CD4-positive, alpha-beta T cell treated with Interleukin-6 for 4 hours (primary cell): ENCODE measurements around the gene PHLDA3.
"Not testable (repeated sequence)": the region's sequence is repeated elsewhere in the genome, so short reads cannot be mapped to it uniquely, and the experiment has no call there.

Source experiments
- DNase-seq: peaks from one replicate; pipeline ENCODE4 v3.0.0-alpha.2; 2020; ENCODE audit warnings: mixed read lengths

The PHLDA3 gene

DNA sequence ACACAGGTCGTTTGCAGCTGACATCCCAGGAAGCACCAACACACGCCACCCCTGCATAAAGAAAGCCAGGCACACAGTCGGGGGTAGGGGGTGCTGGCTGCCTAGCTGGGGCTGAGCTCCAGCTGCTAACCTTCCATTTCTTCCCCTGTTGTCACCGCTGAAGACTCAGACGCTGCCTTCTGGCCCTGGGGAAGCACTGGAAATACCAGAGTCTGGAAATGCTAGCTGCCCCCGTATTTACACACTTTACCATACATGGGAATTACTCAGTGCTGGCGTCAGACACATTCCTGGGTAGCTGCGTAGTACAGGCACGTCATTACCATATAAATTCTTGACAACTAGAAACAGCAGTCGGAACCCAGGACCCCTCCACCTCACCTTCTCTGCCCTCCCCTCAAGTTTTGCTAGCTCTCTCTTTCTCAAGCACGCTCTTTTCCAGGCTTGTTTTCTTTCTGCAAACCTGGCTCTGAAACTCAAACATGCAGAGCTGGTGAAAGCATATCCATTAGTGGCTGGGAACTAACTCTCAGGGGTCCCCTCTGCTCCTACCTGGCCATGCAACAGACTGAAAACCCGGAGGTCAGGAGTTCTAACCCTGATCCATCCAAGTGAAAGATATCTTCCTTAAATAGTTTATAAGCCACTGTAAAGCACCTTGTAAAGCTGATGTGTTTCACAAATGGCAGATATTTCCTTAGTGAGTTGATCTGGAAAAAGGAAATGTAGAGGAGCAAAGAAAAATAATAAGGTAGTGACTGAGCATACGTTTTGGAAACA lies 34.6 kb upstream of the PHLDA3 start:
- no peak for DNase-seq

DNA sequence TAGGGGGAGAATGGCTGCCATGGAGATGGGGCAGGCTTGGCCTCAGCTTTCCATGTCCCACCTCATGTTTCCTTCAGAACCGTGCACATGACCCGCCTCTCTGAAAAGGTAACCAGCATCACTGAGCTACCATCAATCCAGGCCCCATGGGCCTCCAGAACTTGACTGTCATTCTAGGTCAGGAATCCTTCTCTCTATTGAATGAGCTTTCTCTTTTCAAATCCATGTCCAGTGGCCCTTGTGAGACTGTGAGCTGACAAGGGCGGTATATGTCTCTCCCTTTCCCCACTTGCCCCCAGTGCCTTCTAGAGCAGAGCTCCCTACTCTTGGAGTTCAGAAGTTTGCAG lies 33.5 kb upstream of the PHLDA3 start:
- no peak for DNase-seq

DNA sequence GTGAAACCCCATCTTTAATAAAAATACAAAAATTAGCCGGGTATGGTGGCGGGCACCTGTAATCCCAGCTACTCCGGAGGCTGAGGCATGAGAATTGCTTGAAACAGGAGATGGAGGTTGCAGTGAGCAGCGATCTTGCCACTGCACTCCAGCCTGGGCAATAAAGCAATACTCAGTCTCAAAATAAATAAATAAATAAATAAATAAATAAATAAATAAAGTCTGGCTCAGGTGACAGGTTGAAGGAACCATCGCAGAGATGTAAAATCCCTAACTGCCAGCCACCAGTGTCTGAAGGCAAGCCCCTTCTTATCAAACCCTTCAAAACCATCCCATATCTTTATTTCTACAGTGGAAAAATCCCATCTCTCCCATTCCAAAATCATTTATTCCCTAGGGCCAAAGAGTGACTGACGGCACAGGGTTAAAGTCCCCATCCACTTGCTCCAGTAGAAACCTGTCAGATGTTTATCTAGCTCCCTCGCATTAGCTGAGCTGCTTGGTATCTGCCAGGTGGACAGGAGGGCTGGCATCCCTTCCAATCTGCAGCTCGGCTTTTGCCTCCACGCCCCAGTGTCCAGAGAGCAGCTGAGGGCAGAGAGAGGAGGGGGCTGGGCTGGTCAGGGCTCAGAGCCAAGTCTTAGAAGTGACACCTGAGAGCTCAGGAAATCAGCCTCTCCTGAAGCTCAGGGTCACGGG lies 33.0 kb upstream of the PHLDA3 start:
- no peak for DNase-seq

DNA sequence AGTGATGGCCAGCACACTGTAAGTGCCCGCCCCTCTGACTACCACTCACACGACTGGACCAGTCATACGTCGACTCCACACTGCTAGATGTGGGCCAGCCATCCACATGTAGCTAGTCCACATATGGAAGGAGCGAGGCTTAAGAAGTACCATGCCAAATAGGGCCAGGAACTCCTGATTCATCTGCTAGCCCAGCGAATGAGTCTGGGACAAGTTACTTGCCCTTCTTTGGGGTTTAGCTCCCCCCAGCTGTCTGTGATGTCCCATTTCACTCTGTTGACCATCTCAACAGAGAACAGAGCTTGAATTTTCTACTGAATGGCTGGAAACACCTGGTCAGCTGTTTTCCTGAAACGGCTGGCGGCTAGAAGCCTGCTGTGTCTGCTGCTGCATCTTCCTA lies 32.2 kb upstream of the PHLDA3 start:
- DNase-seq: no peak

DNA sequence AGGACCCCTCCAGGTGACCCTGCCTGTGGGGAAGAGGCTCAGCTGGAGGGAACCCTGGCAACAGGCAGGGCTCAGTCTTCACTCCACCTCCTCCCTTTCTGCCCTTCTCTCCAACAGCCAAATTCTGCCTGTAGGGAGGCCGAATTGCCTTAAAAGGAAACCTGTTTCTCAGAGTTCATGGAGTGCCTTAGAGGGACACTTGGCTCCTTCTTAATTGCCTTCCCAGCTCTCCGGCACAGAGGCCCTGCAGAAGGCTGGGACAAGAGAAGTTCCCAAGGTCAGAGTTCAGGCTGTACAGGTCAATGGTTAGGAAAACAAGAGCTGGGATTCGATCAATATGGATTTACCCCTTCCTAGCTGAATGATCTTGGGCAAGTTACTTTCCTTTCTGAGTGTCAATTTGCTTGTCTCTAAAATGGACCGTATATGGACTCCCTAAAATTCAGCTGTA lies 31.7 kb upstream of the PHLDA3 start:
- no peak for DNase-seq

DNA sequence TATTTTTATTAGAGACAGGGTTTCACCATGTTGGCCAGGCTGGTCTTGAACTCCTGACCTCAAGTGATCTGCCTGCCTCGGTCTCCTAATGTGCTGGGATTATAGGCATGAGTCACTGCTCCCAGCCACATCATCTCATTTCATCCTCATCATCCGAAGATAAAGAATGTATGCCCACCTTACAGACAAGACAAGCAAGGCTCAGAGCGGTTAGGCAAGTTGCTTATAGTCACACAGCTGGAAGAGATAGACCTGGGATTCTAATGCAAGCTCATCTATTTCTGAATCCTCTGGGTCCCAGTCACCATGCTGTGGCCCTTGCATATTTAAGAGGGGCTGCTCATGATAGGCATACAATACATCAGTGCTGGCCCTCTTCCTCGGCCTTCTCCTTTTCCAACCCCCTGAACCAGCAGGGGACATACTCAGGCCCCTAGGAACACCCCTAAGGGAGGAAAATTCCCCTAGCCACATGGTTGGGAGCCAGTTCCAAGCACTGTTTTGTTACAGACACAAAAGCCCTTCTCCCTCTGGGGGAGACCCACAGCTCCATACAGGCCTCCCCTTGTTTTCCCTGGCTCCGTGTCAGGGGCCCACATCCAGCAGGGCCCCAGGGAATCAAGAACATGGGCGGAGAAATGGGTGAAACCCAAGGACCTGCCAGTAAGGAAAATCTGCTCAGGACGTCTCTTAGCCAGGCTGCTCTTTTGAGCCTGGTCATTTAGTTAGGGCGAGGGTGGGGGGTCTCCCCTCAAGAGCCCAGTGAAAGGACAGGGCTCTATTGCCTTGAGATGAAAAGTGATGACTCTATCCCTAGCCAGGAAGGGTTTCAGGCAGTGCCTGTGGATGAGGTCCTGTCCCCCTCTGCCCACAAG lies 31.0 kb upstream of the PHLDA3 start:
- DNase-seq: no peak

DNA sequence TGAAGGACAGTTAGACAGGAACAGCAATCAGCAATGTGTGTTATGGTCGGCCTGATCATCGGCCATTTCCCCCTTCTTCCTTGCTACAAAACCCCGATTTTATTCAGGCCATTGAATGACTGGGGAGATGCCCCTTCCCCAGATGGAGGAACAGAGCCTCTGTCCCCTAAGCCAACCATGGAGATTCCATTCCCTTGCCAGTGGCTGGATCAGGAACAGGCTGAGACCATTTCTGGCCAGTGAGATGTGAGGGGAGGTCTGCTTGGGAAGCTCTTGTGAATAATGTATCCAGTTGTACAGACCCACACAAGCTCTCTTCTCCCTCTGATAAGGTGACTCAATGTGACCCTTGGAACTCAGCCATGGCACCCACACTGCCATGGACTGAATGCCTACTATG lies 30.2 kb upstream of the PHLDA3 start:
- DNase-seq: no peak

DNA sequence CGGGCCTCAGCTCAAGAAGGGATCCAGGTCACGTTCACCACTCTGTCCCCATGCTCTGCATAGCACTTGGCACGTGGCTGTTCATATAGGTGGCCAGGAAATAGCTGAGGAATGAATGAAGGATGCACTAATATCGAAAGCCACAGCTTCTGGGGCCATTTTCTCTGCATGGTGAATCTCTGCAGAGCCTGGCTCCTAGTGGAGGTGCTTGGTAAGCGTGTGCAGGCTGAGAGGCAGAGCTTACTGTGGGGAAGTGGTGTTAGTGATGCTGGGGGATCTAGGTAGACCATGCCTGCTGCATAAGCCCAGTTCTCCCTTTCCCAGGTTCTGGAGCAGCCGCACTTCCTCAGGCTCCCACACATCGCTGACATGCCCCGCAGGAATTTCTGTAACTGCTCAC lies 29.6 kb upstream of the PHLDA3 start:
- no peak for DNase-seq

DNA sequence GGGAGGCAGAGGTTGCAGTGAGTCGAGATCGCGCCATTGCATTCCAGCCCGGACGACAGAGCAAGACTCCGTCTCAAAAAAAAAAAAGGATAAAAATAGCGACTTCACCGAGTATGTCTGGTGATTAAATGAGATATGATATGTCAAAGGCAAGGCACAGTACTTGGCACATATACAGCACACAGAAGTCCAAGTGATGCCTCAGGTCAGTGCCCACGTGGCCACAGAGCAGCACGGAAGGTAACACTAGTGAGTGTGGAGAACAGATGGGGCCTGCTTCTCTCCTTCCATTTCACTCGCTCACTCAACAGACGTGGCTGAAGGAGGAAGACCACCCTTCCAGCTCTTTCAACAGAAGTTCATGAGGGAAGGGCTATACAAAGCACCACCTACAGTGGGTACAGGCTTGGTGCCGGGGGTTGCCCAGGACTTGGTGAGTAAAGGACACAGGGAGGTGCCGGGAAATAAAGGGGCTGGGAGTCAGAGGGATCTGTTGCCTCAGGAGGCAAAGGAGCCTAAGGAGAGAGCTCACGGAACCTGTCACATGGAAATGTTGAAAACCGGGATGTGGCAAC lies 29.0 kb upstream of the PHLDA3 start:
- DNase-seq: no peak

DNA sequence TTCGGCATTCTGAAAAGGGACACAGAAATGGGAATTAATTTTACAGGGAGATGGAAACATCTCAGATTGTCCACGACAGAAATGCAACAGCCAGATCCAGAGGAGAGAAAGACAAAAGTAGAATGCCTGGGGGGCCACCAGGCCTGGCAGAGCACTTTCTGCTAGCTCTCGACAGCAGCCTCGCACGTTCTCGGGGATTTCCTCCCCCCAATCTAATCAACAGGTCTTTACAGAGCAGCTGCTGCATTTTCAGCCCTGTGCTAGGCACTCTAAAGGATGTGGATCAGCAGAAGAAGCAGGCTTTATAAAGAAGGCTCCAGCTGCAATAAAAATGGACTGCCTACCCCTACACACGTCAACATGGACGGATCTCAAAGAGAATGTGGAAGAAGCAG lies 27.3 kb upstream of the PHLDA3 start:
- DNase-seq: no peak

DNA sequence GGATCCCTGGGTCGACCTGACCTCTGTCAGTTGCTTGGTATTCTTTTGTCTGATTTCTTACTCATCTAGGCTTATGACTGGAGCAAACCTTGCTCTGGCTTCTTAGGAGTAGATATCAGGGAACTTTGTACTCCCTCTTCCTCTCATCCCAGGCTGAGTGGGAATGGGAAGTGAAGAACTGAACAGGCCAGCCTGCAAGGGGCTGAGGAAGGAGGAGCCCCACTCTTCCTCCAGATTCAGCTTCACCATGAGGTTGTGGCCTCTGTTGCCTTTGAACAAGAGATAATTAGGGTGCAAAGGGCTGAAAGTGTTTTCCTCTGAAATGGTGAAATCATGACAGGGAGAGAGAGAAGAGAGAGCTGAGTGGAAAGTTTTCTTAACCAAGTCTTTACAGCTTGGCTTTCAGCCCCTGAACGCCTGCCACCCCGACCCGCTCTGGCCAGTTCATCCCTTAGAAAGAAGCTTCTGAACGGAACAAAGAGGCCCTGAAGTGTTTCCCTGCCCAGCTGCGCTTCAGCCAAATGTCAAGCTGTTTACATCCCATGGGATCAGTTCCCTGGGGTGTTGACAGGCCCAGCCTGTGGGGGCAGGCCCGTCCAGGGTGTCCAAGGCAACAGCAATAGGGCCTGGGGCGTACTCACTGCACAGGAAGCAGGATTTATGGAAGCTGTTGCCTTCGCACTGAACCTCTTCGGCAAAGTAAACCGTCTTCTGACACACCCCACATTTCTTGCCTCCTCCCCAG lies 26.7 kb upstream of the PHLDA3 start:
- no peak for DNase-seq

DNA sequence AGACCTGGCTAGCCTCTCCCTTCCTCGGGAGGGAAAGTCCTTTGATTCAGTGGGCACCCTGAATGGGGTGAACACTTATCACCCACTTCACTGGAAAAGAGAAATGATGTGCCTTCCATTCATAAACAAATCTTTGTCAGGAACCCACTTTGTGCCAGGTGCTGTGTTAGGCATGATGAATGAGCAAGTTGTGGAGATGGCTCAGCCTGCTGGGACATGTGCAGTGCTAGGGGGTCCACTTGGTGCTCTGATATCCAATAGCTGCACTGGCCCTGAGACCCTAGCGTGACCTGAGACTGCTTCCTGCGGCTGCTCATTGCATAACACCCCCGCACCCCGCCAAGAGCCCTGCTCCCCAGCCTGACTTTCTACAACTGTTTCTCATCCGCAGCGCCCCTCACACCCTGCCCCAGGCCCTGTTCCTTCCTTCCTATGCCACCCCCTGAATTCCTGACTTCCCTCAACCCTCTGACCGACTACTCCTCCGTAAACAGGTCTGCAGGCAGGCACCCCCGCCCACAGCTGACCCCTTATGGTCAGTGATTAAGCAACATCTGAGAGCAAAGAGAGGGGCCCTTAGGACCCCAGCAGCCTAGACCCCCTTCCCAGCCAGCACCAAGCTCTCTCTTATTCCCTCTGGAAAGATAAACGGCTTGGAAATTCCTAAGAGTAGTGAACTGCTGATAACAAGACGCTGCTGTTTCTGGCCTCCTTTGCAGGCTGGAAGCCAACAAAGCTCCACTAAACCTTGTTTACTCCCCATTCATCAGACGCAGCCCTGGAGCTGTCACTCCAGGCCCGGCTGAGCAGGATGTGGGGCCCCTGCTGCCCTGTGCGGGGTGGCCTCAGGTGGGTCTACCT lies 25.0 kb upstream of the PHLDA3 start:
- no peak for DNase-seq

DNA sequence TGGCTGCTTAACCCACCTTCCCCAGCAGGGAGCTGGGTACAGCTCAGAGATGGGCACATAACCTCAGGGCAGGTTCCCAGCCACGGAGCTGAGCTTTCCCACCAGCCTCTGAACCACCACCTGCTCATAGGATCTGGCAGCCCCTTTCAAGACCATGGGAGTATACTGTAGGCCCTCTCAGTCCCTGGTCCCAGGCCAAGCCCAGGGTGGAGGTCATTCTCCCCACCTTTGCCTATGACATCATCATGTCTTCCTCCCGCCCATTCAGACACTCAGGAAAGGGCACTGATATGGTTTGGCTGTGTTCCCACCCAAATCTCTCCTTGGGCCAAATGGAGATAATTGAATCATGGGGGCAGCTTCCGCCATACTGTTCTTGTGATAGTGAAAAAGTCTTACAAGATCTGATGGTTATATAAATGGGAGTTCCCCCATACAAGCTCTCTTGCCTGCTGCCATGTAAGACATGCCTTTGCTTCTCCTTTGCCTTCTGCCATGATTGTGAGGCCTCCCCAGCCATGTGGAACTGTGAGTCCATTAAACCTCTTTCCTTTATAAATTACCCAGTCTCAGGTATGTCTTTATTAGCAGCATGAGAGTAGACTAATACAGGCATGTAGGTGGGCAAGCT lies 24.2 kb upstream of the PHLDA3 start:
- DNase-seq: not testable (repeated sequence)

DNA sequence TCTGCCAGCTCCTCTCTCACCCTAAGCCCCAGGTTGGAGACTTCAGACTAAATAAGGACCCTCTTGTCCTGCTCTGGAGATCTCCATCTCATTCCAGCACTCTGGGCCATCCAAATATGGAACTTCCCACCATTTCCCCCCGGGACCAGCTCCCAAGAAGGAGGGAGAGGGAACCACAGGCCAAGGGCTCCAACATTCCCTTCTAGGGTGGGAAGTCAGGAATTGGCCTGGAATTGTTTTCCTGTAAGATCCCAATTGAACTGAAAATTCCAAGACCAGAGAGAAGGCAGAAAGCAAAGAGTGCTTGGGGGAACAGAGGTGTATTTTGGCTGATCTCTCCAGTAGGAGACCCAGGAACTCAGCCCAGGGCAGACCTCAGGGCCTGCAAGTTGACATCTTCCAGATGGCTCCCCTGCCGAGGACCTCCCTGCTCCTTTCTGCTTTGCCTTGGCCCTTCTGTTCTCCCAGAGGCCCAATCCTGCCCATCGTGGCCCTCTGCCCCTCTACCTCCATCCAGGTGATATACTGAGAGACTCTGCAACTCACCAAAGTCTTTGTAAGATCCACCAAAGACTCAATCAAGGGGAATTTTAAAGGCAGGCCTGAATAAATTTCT lies 23.0 kb upstream of the PHLDA3 start:
- no peak for DNase-seq

DNA sequence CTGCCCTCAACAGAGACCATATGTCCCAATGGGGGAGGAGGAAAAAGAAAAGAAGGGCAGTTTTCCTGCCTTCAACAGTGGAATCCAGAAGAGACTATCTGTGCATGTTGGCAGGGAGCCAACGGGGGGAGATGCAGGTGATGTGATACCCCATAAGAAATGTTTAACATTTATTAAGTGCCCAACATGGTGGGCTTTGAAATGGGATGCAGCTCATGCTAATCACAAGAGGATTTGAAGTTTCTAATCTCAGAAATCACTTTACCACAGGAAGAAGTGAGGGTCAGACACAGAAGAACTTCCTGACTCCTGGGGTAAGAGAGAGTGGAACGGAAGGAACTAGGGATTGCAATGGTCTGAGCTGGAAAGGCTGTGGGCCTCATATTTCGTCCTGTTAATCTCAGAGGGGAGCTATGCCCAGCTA lies 21.7 kb upstream of the PHLDA3 start:
- no peak for DNase-seq

DNA sequence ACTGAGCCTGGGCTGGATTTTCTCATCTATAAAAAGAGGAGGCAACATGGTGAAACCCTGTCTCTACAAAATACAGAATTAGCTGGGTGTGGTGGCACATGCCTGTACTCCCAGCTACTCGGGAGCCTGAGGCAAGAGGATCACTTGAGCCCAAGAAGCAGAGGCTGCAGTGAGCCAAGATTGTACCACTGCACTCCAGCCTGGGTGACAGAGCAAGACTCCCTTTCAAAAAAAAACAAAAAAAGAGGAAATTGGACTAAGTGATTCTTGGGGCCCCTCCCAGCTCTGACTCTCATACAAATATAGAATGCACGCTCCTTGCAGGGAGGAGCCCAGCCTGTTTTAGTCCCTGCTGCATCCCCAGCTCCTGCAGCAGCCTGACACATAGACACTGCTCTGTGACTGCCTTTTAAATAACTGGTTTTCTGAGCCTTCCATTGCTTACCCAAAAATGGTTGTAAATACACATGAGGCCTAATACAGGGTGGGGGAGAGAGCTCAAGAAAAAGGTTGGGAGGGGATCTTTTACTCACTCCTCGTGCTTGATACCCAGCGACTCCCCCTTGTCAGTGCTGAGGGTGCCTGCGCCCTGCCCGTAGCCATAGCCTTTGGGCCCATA lies 20.8 kb upstream of the PHLDA3 start:
- no peak for DNase-seq

DNA sequence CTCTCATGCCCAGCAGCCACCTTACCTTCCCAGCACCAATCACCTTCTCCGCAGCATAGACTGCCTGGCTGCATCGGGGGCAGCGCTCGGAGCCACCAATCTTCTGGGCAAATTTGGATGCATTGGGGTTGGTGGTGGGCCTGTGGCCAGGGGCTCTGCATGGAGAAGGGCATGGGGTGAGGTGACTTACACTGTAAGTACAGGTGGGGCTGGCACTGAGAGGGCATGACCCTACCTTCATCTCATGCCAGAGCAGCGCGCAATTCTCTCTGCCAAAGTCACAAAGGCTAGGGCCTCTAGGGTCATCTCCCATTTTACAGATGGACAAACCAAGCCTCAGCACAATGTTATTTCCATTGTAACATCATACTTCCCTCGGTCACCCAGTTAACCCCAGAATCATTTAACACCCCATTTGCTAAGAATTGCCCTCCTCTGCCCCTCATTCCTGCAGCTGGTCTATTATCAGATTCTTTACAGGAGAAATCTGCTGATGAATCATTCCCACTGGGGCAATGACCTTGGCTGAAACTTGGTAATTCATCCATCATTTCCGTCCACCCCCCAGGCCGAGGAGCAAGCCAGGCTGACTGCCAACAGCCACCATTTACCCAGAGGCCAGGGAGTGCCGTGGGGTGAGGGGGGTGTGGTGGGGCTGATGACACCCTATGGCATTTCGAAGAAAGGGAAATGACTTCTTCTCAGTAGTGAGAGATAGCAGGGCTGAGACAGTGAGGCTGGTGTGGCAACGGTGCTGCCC lies 20.0 kb upstream of the PHLDA3 start:
- DNase-seq: no peak

DNA sequence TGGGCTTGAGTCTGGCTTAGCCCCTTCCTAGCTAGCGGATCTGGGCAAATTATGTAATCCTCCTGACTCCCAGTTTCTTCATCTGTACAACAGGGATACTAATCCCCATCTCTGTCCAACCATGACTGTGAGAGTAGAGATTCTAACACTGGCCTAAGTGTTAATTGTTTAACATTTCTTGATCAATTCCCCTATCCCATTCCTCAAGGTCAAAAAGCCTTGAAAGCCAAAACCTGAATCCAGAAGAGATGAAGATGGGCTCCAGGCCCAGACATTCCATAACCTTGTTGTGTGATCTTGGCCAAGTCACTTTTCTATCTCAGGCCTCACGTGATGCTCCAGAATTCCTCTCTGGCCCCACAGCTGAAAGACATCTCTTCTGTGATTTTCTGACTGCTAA lies 18.8 kb upstream of the PHLDA3 start:
- DNase-seq: no peak

DNA sequence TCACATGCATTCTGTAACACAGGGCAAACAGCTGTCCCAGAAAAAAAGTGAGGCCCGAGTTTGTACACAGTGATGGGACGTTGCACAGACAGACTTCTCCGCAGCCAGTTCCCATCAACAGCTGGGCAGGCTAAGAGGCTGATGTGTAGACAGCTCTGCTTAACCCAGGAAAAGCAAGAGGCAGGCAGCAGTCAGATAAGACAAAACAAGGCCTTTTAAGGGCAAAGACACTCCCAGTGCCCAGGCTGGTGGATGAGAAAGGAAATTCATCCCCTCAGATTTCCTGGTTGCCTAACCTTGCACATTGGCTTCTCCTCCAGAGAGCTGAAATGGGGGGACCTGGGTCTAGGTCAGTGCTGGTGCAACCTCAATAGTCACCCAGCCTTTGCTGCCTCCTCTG lies 17.2 kb upstream of the PHLDA3 start:
- no peak for DNase-seq
